Loucy (cell line): Measurements from ENCODE around the gene AIRE.
"Not testable (repeated sequence)": the region's sequence is repeated elsewhere in the genome, so short reads cannot be mapped to it uniquely, and the experiment has no call there.

Source experiments
- H2AFZ ChIP-seq: fragments of 200-600 bp; sonication (generic); 2 replicates; pipeline ENCODE4 v1.6.0; 2016; ENCODE audit warnings: antibody characterized with exemption, mild to moderate bottlenecking, low read length, moderate library complexity
- H3F3A ChIP-seq: fragments of 200-600 bp; 2 replicates; pipeline ENCODE4 v1.6.0; 2016; ENCODE audit warnings: antibody characterized with exemption, low read depth, mild to moderate bottlenecking
- H3K27me3 ChIP-seq: fragments of 200-600 bp; sonication (generic); 2 replicates; pipeline ENCODE4 v1.6.1; 2014; ENCODE audit warnings: low read length, mild to moderate bottlenecking; ENCODE audit not compliant: insufficient read depth, poor library complexity, severe bottlenecking
- H3K36me3 ChIP-seq: fragments of 200-600 bp; sonication (generic); 2 replicates; pipeline ENCODE4 v1.6.1; 2016; ENCODE audit warnings: low read length; ENCODE audit not compliant: insufficient read depth
- H3K4me1 ChIP-seq: fragments of 200-600 bp; sonication (generic); 2 replicates; pipeline ENCODE4 v1.5.1; 2014; ENCODE audit warnings: low read length, mild to moderate bottlenecking; ENCODE audit not compliant: insufficient read depth, poor library complexity, severe bottlenecking
- H3K4me2 ChIP-seq: fragments of 200-600 bp; sonication (generic); 2 replicates; pipeline ENCODE4 v1.6.0; 2014; ENCODE audit warnings: antibody characterized with exemption, low read length, low read depth, mild to moderate bottlenecking; ENCODE audit not compliant: poor library complexity, severe bottlenecking
- H3K4me3 ChIP-seq: fragments of 200-600 bp; sonication (generic); 2 replicates; pipeline ENCODE4 v1.5.1; 2014; ENCODE audit warnings: low read length, mild to moderate bottlenecking, mixed read lengths; ENCODE audit not compliant: poor library complexity, severe bottlenecking
- H3K79me2 ChIP-seq: fragments of 200-600 bp; sonication (generic); 2 replicates; pipeline ENCODE4 v1.6.1; 2014; ENCODE audit warnings: low read length; ENCODE audit not compliant: insufficient read depth
- H3K9ac ChIP-seq: fragments of 200-600 bp; sonication (generic); 2 replicates; pipeline ENCODE4 v1.6.0; 2014; ENCODE audit warnings: mild to moderate bottlenecking, low read depth, low read length, moderate library complexity; ENCODE audit not compliant: poor library complexity, severe bottlenecking
- H3K9me2 ChIP-seq: fragments of 200-600 bp; sonication (generic); replicated peaks from 2 replicates; pipeline ENCODE4 v1.6.1; 2016; ENCODE audit warnings: low read depth, low read length, mixed read lengths
- H3K9me3 ChIP-seq: fragments of 200-600 bp; sonication (generic); 2 replicates; pipeline ENCODE4 v1.6.1; 2014; ENCODE audit warnings: mild to moderate bottlenecking, antibody characterized with exemption, low read length, low read depth; ENCODE audit not compliant: insufficient read depth
- H4K20me1 ChIP-seq: fragments of 200-600 bp; sonication (generic); 2 replicates; pipeline ENCODE4 v1.6.0; 2014; ENCODE audit warnings: antibody characterized with exemption, low read length, mild to moderate bottlenecking; ENCODE audit not compliant: insufficient read depth, poor library complexity, severe bottlenecking
- EZH2phosphoT487 ChIP-seq: fragments of 200-600 bp; IDR thresholded peaks from 2 replicates; pipeline ENCODE4 v1.6.1; 2018; ENCODE audit warnings: antibody characterized with exemption, mild to moderate bottlenecking, moderate library complexity, borderline replicate concordance
- TF ChIP-seq, protein P1 (sequence below): fragments of 200-600 bp; sonication (generic); conservative IDR thresholded peaks from 2 replicates; pipeline ENCODE4 v1.5.1; 2014; ENCODE audit warnings: mild to moderate bottlenecking, antibody characterized with exemption, low read length

The AIRE gene

DNA sequence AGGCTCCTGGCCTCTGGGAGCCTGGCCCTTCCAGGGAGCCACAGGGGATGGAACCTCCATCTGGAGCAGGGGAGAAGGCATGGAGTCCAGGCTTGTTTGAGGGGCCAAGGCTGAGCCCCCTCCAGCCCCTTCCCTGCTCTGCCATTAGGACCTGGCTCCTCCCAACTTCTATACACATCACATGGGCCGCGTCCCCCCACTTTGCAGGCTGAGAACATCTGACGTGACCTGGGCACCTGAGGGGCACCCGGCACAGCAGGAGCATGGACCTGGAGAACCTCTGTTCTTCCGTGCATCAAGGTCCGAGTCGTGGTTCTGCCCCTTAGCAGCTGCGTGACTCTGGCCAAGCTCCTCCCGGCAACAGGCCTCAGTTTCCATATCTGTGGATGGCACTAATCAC, 3.9 kb upstream of the AIRE start:
- Histone ChIP-seq H4K20me1 (no peaks in the 10 kb centered on the region), H3K27me3 (no peaks in the 10 kb centered on the region), H3K4me1 (no peaks in the 10 kb centered on the region), H3K9me3 (no peaks in the 10 kb centered on the region), H3K4me2 (no peak overlapping the region), H3K36me3 (no peaks in the 10 kb centered on the region), H2AFZ (no peak overlapping the region), H3K9ac (no peak overlapping the region), H3F3A (no peaks in the 10 kb centered on the region), H3K9me2 (no peaks in the 10 kb centered on the region), H3K4me3 (no peak overlapping the region), H3K79me2 (no peaks in the 10 kb centered on the region)
- TF ChIP-seq, protein P1, sequence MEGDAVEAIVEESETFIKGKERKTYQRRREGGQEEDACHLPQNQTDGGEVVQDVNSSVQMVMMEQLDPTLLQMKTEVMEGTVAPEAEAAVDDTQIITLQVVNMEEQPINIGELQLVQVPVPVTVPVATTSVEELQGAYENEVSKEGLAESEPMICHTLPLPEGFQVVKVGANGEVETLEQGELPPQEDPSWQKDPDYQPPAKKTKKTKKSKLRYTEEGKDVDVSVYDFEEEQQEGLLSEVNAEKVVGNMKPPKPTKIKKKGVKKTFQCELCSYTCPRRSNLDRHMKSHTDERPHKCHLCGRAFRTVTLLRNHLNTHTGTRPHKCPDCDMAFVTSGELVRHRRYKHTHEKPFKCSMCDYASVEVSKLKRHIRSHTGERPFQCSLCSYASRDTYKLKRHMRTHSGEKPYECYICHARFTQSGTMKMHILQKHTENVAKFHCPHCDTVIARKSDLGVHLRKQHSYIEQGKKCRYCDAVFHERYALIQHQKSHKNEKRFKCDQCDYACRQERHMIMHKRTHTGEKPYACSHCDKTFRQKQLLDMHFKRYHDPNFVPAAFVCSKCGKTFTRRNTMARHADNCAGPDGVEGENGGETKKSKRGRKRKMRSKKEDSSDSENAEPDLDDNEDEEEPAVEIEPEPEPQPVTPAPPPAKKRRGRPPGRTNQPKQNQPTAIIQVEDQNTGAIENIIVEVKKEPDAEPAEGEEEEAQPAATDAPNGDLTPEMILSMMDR = no peak
- no peak for TF ChIP-seq EZH2phosphoT487

DNA sequence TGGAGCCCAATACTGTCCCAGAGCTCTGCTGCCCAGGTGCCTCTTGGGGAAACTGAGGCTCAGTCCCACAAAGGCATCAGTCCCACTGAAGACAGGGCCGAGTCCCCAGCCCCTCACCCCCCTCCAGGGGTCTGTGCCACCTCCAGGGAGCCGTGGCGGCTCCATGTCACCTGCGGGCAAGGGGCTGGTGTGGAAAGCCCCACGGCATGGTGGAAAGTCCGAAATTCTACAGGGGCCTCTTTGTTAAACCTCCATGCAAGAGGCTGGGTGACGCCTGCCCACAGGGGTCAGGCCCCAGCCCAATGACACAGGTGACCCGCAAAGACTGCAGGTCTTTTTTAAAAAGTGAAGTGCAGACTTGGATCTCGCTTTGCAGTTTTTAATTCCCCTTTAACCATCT, 3.3 kb upstream of the AIRE start:
- no peaks in the 10 kb centered on the region for H3K79me2 ChIP-seq
- H3K27me3 ChIP-seq = no peaks in the 10 kb centered on the region
- H2AFZ ChIP-seq = no peak overlapping the region
- no peaks in the 10 kb centered on the region for H3K9me3 ChIP-seq
- H3K36me3 ChIP-seq = no peaks in the 10 kb centered on the region
- no peak overlapping the region for H3K9ac ChIP-seq
- no peaks in the 10 kb centered on the region for H3K4me1 ChIP-seq
- no peak overlapping the region for H3K4me3 ChIP-seq
- H3F3A ChIP-seq = no peaks in the 10 kb centered on the region
- H3K9me2 ChIP-seq = no peaks in the 10 kb centered on the region
- TF ChIP-seq, protein P1 = no peak
- TF ChIP-seq EZH2phosphoT487 = no peak
- no peak overlapping the region for H3K4me2 ChIP-seq
- no peaks in the 10 kb centered on the region for H4K20me1 ChIP-seq

DNA sequence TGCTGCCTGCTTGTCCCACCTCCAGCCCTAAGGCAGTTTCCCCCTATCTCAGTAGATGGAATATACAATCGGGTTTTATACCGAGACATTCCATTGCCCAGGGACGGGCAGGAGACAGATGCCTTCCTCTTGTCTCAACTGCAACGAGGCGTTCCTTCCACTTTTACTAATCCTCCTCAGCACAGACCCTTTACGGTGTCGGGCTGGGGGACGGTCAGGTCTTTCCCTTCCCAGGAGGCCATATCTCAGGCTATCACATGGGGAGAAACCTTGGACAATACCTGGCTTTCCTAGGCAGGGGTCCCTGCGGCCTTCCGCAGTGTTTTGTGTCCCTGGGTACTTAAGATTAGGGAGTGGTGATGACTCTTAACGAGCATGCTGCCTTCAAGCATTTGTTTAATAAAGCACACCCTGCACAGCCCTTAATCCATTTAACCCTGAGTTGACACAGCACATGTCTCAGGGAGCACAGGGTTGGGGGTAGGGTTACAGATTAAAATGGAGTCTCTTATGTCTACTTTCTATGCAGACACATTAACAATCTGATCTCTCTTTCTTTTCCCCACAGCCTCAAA, 2.4 kb upstream of the AIRE start:
- not testable (repeated sequence) for H3K36me3 ChIP-seq, H2AFZ ChIP-seq, H3K4me1 ChIP-seq, H3K79me2 ChIP-seq, H3K4me2 ChIP-seq, H3F3A ChIP-seq, H3K9me3 ChIP-seq, H3K9me2 ChIP-seq, H4K20me1 ChIP-seq, H3K27me3 ChIP-seq, H3K4me3 ChIP-seq, H3K9ac ChIP-seq

DNA sequence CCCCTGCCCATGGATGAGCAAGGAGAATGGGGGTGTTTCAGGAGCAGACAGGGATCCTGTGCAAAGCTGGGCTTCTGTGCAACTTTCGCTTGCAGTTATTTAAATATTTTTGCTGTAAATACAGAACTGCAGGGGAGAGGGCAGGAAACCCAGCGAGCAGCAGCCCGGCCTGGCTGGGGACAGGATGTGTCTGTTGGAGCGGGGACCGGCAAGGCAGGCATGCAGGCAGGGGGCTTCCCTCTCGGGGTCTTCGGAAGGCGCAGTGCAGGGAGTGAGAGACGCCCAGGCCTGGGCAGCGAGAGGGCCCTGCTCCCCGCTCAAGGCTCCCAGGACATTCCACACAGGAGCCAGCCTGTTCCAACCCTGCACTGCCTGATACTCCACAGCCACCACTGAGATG, 1.7 kb upstream of the AIRE start:
- H3K9ac ChIP-seq = no peak overlapping the region
- no peaks in the 10 kb centered on the region for H4K20me1 ChIP-seq
- H3K9me2 ChIP-seq = no peaks in the 10 kb centered on the region
- no peak overlapping the region for H3K4me3 ChIP-seq
- TF ChIP-seq, protein P1 = no peak
- no peak for TF ChIP-seq EZH2phosphoT487
- no peaks in the 10 kb centered on the region for H3K27me3 ChIP-seq
- H3K4me1 ChIP-seq = no peaks in the 10 kb centered on the region
- no peak overlapping the region for H2AFZ ChIP-seq
- H3K4me2 ChIP-seq = no peak overlapping the region
- H3F3A ChIP-seq = no peaks in the 10 kb centered on the region
- H3K79me2 ChIP-seq = no peaks in the 10 kb centered on the region
- H3K36me3 ChIP-seq = no peaks in the 10 kb centered on the region
- no peaks in the 10 kb centered on the region for H3K9me3 ChIP-seq
